Transverse colon (tissue), 3 donors: ENCODE measurements around the gene FERMT3.
A peak's percentile ranks its signal among the peaks of the same experiment; 100 is the strongest.

Source experiments
- CTCF ChIP-seq, 5 experiments: fragments of 200-600 bp in 3 of 5; fragments of 450-650 bp in 2 of 5; sonication (generic) in 3 of 5; IDR thresholded peaks; 1 replicate in 2 of 5; 2 replicates in 3 of 5; pipeline ENCODE4 v1.5.1; 2016 to 2017; ENCODE audit warnings: antibody characterized with exemption in 5 of 5, inconsistent platforms in 3 of 5, mild to moderate bottlenecking in 2 of 5, moderate library complexity in 1 of 5
- EP300 ChIP-seq: sonication (generic); formaldehyde crosslinking; IDR thresholded peaks from one replicate; pipeline ENCODE4 v1.6.1; 2017; ENCODE audit warnings: antibody characterized with exemption, low read depth
- POLR2A ChIP-seq: fragments of 450-650 bp; IDR thresholded peaks from one replicate; pipeline ENCODE4 v1.6.1; 2016; ENCODE audit warnings: antibody characterized with exemption, mild to moderate bottlenecking, moderate library complexity

- no peak for TF ChIP-seq CTCF (IDR thresholded peaks at IDR 0.05)
- peak; percentile 43 for TF ChIP-seq EP300
- peak; percentile 97 for TF ChIP-seq POLR2A
These were observed 34.1 kb downstream of the FERMT3 start, which contains the start of gene FKBP2 for GRCh38 chr11:64240435-64241240.
